ENCODE results near the gene NHLRC2. TPM values are rescaled to one million over a fixed set of nuclear protein-coding genes. Genes with fewer than 3 reads are reported as not detected.

Gene NHLRC2
- polyA plus RNA-seq, 1 donor: 28.4 TPM

GRCh38 chr10:113907166-113907565, 52.7 kb downstream of the NHLRC2 start:
- DNase-seq: no peak

GRCh38 chr10:113908236-113908635, 53.8 kb downstream of the NHLRC2 start:
- no peak for DNase-seq

- DNase-seq: no peak
These were observed 56.7 kb downstream of the NHLRC2 start for GRCh38 chr10:113911113-113911512.

GRCh38 chr10:113911839-113912238, 57.4 kb downstream of the NHLRC2 start:
- no peak for DNase-seq

- DNase-seq: no peak
These were observed 58.1 kb downstream of the NHLRC2 start for GRCh38 chr10:113912582-113912981.

- no peak for DNase-seq
These were observed 60.5 kb downstream of the NHLRC2 start for GRCh38 chr10:113914956-113915355.

GRCh38 chr10:113915540-113915939, 61.1 kb downstream of the NHLRC2 start:
- no peak for DNase-seq

GRCh38 chr10:113916053-113916452, 61.6 kb downstream of the NHLRC2 start:
- DNase-seq: no peak

GRCh38 chr10:113917636-113918035, 63.2 kb downstream of the NHLRC2 start:
- no peak for DNase-seq

GRCh38 chr10:113920114-113920513, 65.7 kb downstream of the NHLRC2 start:
- no peak for DNase-seq

GRCh38 chr10:113920875-113921274, 66.4 kb downstream of the NHLRC2 start:
- DNase-seq: no peak

- DNase-seq: peak; percentile 8
These were observed 67.3 kb downstream of the NHLRC2 start for GRCh38 chr10:113921561-113922370.

GRCh38 chr10:113922787-113923570, 68.5 kb downstream of the NHLRC2 start:
- DNase-seq: no peak

- no peak for DNase-seq
These were observed 69.7 kb downstream of the NHLRC2 start for GRCh38 chr10:113924186-113924585.

- no peak for DNase-seq
These were observed 70.2 kb downstream of the NHLRC2 start for GRCh38 chr10:113924664-113925063.

- DNase-seq: no peak
These were observed 73.0 kb downstream of the NHLRC2 start for GRCh38 chr10:113927440-113927839.

GRCh38 chr10:113928830-113929229, 74.4 kb downstream of the NHLRC2 start:
- DNase-seq: no peak

- no peak for DNase-seq
These were observed 75.1 kb downstream of the NHLRC2 start for GRCh38 chr10:113929522-113929921.

GRCh38 chr10:113930482-113931057, 76.1 kb downstream of the NHLRC2 start:
- DNase-seq: no peak

- DNase-seq: no peak
These were observed 78.4 kb downstream of the NHLRC2 start for GRCh38 chr10:113932854-113933253.

GRCh38 chr10:113933894-113934532, 79.6 kb downstream of the NHLRC2 start:
- no peak for DNase-seq

- no peak for DNase-seq
These were observed 82.8 kb downstream of the NHLRC2 start for GRCh38 chr10:113937258-113937657.

- no peak for DNase-seq
These were observed 83.3 kb downstream of the NHLRC2 start for GRCh38 chr10:113937756-113938155.
